HepG2 (cell line): Measurements from ENCODE around the gene TMEM107. TPM values are rescaled to one million over a fixed set of nuclear protein-coding genes. Genes with fewer than 3 reads are reported as not detected.

Source experiments
- AHR ChIP-seq: IDR thresholded peaks from 2 replicates; pipeline ENCODE4 v1.6.1; 2018; ENCODE audit warnings: missing genetic modification reagents, missing compliant biosample characterization
- ARHGAP35 ChIP-seq: sonication (generic); formaldehyde crosslinking; IDR thresholded peaks from 2 replicates; pipeline ENCODE4 v1.9.0; 2022; ENCODE audit warnings: mild to moderate bottlenecking, inconsistent platforms, moderate library complexity, missing genetic modification reagents, borderline replicate concordance
- BRCA1 ChIP-seq: sonication (generic); formaldehyde crosslinking; IDR thresholded peaks from 2 replicates; pipeline ENCODE4 v1.4.0; 2020; ENCODE audit warnings: missing genetic modification reagents
- CAMTA2 ChIP-seq: sonication (generic); formaldehyde crosslinking; IDR thresholded peaks from 2 replicates; pipeline ENCODE4 v1.4.0; 2020; ENCODE audit warnings: mild to moderate bottlenecking, missing genetic modification reagents, borderline replicate concordance
- GATAD2A ChIP-seq: IDR thresholded peaks from 2 replicates; pipeline ENCODE4 v1.6.1; 2016
- HOXA9 ChIP-seq: sonication (generic); formaldehyde crosslinking; IDR thresholded peaks from 2 replicates; pipeline ENCODE4 v1.8.1; 2022; ENCODE audit warnings: missing genetic modification reagents, mild to moderate bottlenecking, moderate library complexity, borderline replicate concordance
- JUND ChIP-seq: sonication (generic); formaldehyde crosslinking; IDR thresholded peaks from 2 replicates; pipeline ENCODE4 v1.8.0; 2022; ENCODE audit warnings: mild to moderate bottlenecking, missing genetic modification reagents
- KLF16 ChIP-seq, 2 experiments: sonication (generic) in 1 of 2; formaldehyde crosslinking in 1 of 2; IDR thresholded peaks; 2 replicates each; pipeline versions ENCODE4 v1.6.1 to v1.8.0; 2016 to 2023; ENCODE audit warnings: missing genetic modification reagents in 2 of 2, missing compliant biosample characterization in 1 of 2
- MEF2D ChIP-seq: sonication (generic); formaldehyde crosslinking; IDR thresholded peaks from 2 replicates; pipeline ENCODE4 v1.5.1; 2020; ENCODE audit warnings: mild to moderate bottlenecking, missing genetic modification reagents
- PAF1 ChIP-seq: IDR thresholded peaks from 2 replicates; pipeline ENCODE4 v1.6.1; 2016; ENCODE audit warnings: missing genetic modification reagents, missing compliant biosample characterization
- RXRA ChIP-seq: sonication (generic); formaldehyde crosslinking; IDR thresholded peaks from 2 replicates; pipeline ENCODE4 v1.5.1; 2020; ENCODE audit warnings: missing genetic modification reagents
- RXRB ChIP-seq: IDR thresholded peaks from 2 replicates; pipeline ENCODE4 v1.6.1; 2016; ENCODE audit warnings: borderline replicate concordance, missing genetic modification reagents, missing compliant biosample characterization
- SALL1 ChIP-seq: sonication (generic); formaldehyde crosslinking; IDR thresholded peaks from 2 replicates; pipeline ENCODE4 v1.8.0; 2022; ENCODE audit warnings: mild to moderate bottlenecking, missing genetic modification reagents
- SNRNP70 ChIP-seq: fragments of 200-400 bp; formaldehyde crosslinking; IDR thresholded peaks from 2 replicates; pipeline ENCODE4 v1.6.1; 2017; ENCODE audit warnings: mild to moderate bottlenecking, low read depth, low read length, moderate library complexity
- SP1 ChIP-seq, 2 experiments: fragments of 450-650 bp in 1 of 2; sonication (generic) in 1 of 2; formaldehyde crosslinking in 1 of 2; IDR thresholded peaks; 2 replicates each; pipeline versions ENCODE4 v1.4.0 to v1.6.1; 2016 to 2020; ENCODE audit warnings: missing genetic modification reagents in 1 of 2
- TBX2 ChIP-seq: sonication (generic); formaldehyde crosslinking; IDR thresholded peaks from 2 replicates; pipeline ENCODE4 v1.5.0; 2020; ENCODE audit warnings: missing genetic modification reagents, mild to moderate bottlenecking, borderline replicate concordance
- ZFP82 ChIP-seq: sonication (generic); formaldehyde crosslinking; IDR thresholded peaks from 2 replicates; pipeline ENCODE4 v1.5.1; 2020; ENCODE audit warnings: mild to moderate bottlenecking, missing genetic modification reagents, borderline replicate concordance
- ZNF224 ChIP-seq: sonication (generic); formaldehyde crosslinking; IDR thresholded peaks from 2 replicates; pipeline ENCODE4 v1.5.0; 2020; ENCODE audit warnings: mild to moderate bottlenecking, missing genetic modification reagents
- ZNF616 ChIP-seq: sonication (generic); formaldehyde crosslinking; IDR thresholded peaks from 2 replicates; pipeline ENCODE4 v1.5.0; 2020; ENCODE audit warnings: low read depth, mild to moderate bottlenecking, missing genetic modification reagents
- ZSCAN21 ChIP-seq: sonication (generic); formaldehyde crosslinking; IDR thresholded peaks from 2 replicates; pipeline ENCODE4 v1.8.0; 2022; ENCODE audit warnings: mild to moderate bottlenecking, missing genetic modification reagents, moderate library complexity, borderline replicate concordance
- ZSCAN29 ChIP-seq: sonication (generic); formaldehyde crosslinking; conservative IDR thresholded peaks from 2 replicates; pipeline ENCODE4 v1.4.0; 2020; ENCODE audit warnings: mild to moderate bottlenecking, missing genetic modification reagents
- polyA plus RNA-seq, 8 experiments: library from polyadenylated mRNA; depleted of rRNA in 3 of 8; stranded (reverse) in 7 of 8; unstranded in 1 of 8; fragments of >200 nt; fragmentation: Illumina TruSeq in 4 of 8; extraction: Trizol in 4 of 8; gene quantifications; 2 replicates each; pipeline versions ENCODE4 v1.2.1 to v1.2.3, GENCODE V29; 2011 to 2016; ENCODE audit warnings: low read depth in 4 of 8, missing spikeins in 1 of 8, mixed read lengths in 1 of 8; ENCODE audit not compliant: insufficient read depth in 1 of 8
- total RNA-seq, 5 experiments: library from RNA; depleted of rRNA; stranded (reverse); fragments of >200 nt; fragmentation: Illumina TruSeq; extraction: Trizol; gene quantifications; 2 replicates each; pipeline ENCODE4 v1.2.3, GENCODE V29; 2016; ENCODE audit warnings: low read depth in 1 of 5
- TF ChIP-seq, protein P1 (sequence below): sonication (generic); formaldehyde crosslinking; IDR thresholded peaks from 2 replicates; pipeline ENCODE4 v1.5.0; 2020; ENCODE audit warnings: mild to moderate bottlenecking, missing genetic modification reagents
- TF ChIP-seq, protein P2 (sequence below): IDR thresholded peaks from 2 replicates; pipeline ENCODE4 v1.6.1; 2016; ENCODE audit warnings: mild to moderate bottlenecking
- TF ChIP-seq, protein P3 (sequence below): sonication (generic); formaldehyde crosslinking; IDR thresholded peaks from 2 replicates; pipeline ENCODE4 v1.5.0; 2020; ENCODE audit warnings: missing genetic modification reagents

Gene TMEM107
- total and polyA plus RNA-seq, 2 of the 13 experiments (the other 11 are each of a cell fraction or from before 2014, with no cell fraction given), result 7.2 to 15.3 TPM

DNA sequence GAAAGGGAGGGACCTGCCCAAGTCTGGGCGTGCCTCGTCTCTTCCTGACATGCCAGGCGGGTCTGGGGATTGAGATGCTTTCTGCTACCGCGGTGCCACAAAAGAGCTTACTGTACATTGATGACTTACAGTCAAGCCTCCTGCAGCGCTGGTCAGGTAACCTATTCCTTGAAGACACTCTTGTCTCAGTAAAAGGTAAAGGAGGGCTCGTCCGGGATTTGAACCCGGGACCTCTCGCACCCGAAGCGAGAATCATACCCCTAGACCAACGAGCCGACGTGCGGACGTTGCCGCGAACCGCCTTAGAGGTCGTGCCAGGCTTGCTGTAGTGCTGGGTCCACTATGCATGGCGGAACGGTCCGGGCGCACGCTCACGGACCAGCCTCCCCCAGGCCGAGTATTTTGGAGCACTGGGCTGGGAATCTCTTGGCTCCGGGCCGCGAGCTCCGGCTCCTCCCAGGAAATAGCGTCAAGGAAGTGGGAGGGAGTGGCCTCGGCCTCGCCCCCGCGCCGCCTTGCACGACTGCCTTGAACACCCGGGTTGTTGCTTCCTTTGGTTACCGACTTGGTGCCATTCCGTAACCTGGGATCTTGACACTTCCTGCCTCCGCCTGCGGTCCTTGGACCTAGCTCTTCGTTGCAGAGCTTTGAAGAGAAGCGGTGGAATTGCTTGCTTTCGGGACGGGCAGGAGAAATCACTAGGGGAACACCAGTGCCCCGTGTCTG is 46.6 kb upstream of the TMEM107 start (continued):
- TF ChIP-seq, protein P1, sequence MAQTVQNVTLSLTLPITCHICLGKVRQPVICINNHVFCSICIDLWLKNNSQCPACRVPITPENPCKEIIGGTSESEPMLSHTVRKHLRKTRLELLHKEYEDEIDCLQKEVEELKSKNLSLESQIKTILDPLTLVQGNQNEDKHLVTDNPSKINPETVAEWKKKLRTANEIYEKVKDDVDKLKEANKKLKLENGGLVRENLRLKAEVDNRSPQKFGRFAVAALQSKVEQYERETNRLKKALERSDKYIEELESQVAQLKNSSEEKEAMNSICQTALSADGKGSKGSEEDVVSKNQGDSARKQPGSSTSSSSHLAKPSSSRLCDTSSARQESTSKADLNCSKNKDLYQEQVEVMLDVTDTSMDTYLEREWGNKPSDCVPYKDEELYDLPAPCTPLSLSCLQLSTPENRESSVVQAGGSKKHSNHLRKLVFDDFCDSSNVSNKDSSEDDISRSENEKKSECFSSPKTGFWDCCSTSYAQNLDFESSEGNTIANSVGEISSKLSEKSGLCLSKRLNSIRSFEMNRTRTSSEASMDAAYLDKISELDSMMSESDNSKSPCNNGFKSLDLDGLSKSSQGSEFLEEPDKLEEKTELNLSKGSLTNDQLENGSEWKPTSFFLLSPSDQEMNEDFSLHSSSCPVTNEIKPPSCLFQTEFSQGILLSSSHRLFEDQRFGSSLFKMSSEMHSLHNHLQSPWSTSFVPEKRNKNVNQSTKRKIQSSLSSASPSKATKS (CRISPR knock-in tag), result 0 out of 2 replicates have a peak, but pooled peaks have one; percentile 48
- TF ChIP-seq HOXA9, result no peak
- TF ChIP-seq JUND (CRISPR knock-in tag), result 0 out of 2 replicates have a peak, but pooled peaks have one; percentile 38
- peak; percentile 35; the same call in 1 of the 2 replicates for TF ChIP-seq ZSCAN29
- no peak for TF ChIP-seq SP1 (IDR thresholded peaks at IDR 0.05)
- no peak; the same call in 1 of the 2 replicates for TF ChIP-seq SP1 (CRISPR knock-in tag; IDR thresholded peaks at IDR 0.05)
- no peak for TF ChIP-seq AHR (CRISPR knock-in tag)
- peak; percentile 85 for TF ChIP-seq ZNF224 (CRISPR knock-in tag)
- peak; percentile 32; the same call in 1 of the 2 replicates for TF ChIP-seq MEF2D
- no peak for TF ChIP-seq SNRNP70
- 0 out of 2 replicates have a peak, but pooled peaks have one; percentile 19 for TF ChIP-seq BRCA1 (CRISPR knock-in tag)
- TF ChIP-seq ZFP82 (CRISPR knock-in tag), result no peak
- TF ChIP-seq SALL1 (CRISPR knock-in tag), result peak; percentile 71
- TF ChIP-seq KLF16 (CRISPR knock-in tag; IDR thresholded peaks at IDR 0.05), result peak in 1 of 2 experiments; percentile 76; a peak in 2 of 4 replicates
- no peak for TF ChIP-seq ARHGAP35 (CRISPR knock-in tag)
- TF ChIP-seq CAMTA2 (CRISPR knock-in tag), result no peak
- TF ChIP-seq, protein P2, sequence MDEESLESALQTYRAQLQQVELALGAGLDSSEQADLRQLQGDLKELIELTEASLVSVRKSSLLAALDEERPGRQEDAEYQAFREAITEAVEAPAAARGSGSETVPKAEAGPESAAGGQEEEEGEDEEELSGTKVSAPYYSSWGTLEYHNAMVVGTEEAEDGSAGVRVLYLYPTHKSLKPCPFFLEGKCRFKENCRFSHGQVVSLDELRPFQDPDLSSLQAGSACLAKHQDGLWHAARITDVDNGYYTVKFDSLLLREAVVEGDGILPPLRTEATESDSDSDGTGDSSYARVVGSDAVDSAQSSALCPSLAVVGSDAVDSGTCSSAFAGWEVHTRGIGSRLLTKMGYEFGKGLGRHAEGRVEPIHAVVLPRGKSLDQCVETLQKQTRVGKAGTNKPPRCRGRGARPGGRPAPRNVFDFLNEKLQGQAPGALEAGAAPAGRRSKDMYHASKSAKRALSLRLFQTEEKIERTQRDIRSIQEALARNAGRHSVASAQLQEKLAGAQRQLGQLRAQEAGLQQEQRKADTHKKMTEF (CRISPR knock-in tag), result peak; percentile 76
- TF ChIP-seq, protein P3, sequence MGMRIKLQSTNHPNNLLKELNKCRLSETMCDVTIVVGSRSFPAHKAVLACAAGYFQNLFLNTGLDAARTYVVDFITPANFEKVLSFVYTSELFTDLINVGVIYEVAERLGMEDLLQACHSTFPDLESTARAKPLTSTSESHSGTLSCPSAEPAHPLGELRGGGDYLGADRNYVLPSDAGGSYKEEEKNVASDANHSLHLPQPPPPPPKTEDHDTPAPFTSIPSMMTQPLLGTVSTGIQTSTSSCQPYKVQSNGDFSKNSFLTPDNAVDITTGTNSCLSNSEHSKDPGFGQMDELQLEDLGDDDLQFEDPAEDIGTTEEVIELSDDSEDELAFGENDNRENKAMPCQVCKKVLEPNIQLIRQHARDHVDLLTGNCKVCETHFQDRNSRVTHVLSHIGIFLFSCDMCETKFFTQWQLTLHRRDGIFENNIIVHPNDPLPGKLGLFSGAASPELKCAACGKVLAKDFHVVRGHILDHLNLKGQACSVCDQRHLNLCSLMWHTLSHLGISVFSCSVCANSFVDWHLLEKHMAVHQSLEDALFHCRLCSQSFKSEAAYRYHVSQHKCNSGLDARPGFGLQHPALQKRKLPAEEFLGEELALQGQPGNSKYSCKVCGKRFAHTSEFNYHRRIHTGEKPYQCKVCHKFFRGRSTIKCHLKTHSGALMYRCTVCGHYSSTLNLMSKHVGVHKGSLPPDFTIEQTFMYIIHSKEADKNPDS (CRISPR knock-in tag), result peak; percentile 89
- peak; percentile 76 for TF ChIP-seq RXRA (CRISPR knock-in tag)
- TF ChIP-seq TBX2 (CRISPR knock-in tag), result peak; percentile 54
- peak; percentile 46; the same call in 1 of the 2 replicates for TF ChIP-seq GATAD2A
- no peak for TF ChIP-seq PAF1 (CRISPR knock-in tag)
- no peak for TF ChIP-seq ZNF616 (CRISPR knock-in tag)
- TF ChIP-seq ZSCAN21 (CRISPR knock-in tag), result peak; percentile 52; the same call in 1 of the 2 replicates
- TF ChIP-seq RXRB, result peak; percentile 63
